Ammon's horn (tissue), 1 donor: Measurements from ENCODE around the gene KRT82.
"Not testable (repeated sequence)": the region's sequence is repeated elsewhere in the genome, so short reads cannot be mapped to it uniquely, and the experiment has no call there.

ENCODE experiments used
- DNase-seq: peaks from one replicate; pipeline ENCODE4 v3.0.0-alpha.2; 2016; ENCODE audit warnings: low spot score

Gene KRT82

GRCh38 chr12:52360106-52360662 is 46.0 kb downstream of the KRT82 start:
- DNase-seq = no peak

- no peak for DNase-seq
Observed at GRCh38 chr12:52359621-52360061, 46.5 kb downstream of the KRT82 start.

GRCh38 chr12:52358575-52359350 is 47.4 kb downstream of the KRT82 start:
- no peak for DNase-seq

GRCh38 chr12:52356762-52357580 is 49.2 kb downstream of the KRT82 start:
- no peak for DNase-seq

- DNase-seq = no peak
Observed at GRCh38 chr12:52356031-52356761, 49.9 kb downstream of the KRT82 start.

GRCh38 chr12:52355176-52355575 is 51.0 kb downstream of the KRT82 start:
- no peak for DNase-seq

GRCh38 chr12:52354200-52354599 is 51.9 kb downstream of the KRT82 start:
- no peak for DNase-seq

- DNase-seq = no peak
Observed at GRCh38 chr12:52353766-52354165, 52.4 kb downstream of the KRT82 start.

GRCh38 chr12:52352951-52353350 is 53.2 kb downstream of the KRT82 start:
- no peak for DNase-seq

- peak; percentile 74 for DNase-seq
Observed at GRCh38 chr12:52351196-52352059, 54.7 kb downstream of the KRT82 start.

- no peak for DNase-seq
Observed at GRCh38 chr12:52350786-52351185, 55.3 kb downstream of the KRT82 start.

GRCh38 chr12:52350021-52350620 is 56.0 kb downstream of the KRT82 start:
- DNase-seq = no peak

GRCh38 chr12:52349196-52349595 is 56.9 kb downstream of the KRT82 start:
- DNase-seq = no peak

GRCh38 chr12:52347551-52348510 is 58.3 kb downstream of the KRT82 start:
- DNase-seq = no peak

- DNase-seq = no peak
Observed at GRCh38 chr12:52347016-52347415, 59.1 kb downstream of the KRT82 start.

- DNase-seq = peak; percentile 63
Observed at GRCh38 chr12:52346593-52346992, 59.5 kb downstream of the KRT82 start.

GRCh38 chr12:52345041-52345440 is 61.1 kb downstream of the KRT82 start:
- DNase-seq = not testable (repeated sequence)

- DNase-seq = no peak
Observed at GRCh38 chr12:52344111-52344510, 62.0 kb downstream of the KRT82 start.
